Measurements from ENCODE around the gene PROX2.

PROX2 gene

GRCh38 chr14:74826574-74826973 lies 49.4 kb downstream of the PROX2 start:
- Histone ChIP-seq H3K27ac (no peak overlapping the region), H3K4me3 (ENCODE audit: low read depth, low read length) (no peak overlapping the region), H3K27me3 (replicated peaks) (no peaks in the 10 kb centered on the region), H3K36me3 (replicated peaks) (peaks cover 14% of the 10 kb centered on the region)
- TF ChIP-seq, protein P1, sequence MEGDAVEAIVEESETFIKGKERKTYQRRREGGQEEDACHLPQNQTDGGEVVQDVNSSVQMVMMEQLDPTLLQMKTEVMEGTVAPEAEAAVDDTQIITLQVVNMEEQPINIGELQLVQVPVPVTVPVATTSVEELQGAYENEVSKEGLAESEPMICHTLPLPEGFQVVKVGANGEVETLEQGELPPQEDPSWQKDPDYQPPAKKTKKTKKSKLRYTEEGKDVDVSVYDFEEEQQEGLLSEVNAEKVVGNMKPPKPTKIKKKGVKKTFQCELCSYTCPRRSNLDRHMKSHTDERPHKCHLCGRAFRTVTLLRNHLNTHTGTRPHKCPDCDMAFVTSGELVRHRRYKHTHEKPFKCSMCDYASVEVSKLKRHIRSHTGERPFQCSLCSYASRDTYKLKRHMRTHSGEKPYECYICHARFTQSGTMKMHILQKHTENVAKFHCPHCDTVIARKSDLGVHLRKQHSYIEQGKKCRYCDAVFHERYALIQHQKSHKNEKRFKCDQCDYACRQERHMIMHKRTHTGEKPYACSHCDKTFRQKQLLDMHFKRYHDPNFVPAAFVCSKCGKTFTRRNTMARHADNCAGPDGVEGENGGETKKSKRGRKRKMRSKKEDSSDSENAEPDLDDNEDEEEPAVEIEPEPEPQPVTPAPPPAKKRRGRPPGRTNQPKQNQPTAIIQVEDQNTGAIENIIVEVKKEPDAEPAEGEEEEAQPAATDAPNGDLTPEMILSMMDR (IDR thresholded peaks at IDR 0.05; ENCODE audit: low read depth, low read length, missing control alignments), result no peak
- in situ Hi-C loops (cut with HindIII; ENCODE audit: low pct_ligation_motif_present, low sequenced_read_pairs), result no loop called here
- no peak for DNase-seq
